GM18499 (cell line): Measurements from ENCODE around the gene WDR72.
"Not testable (repeated sequence)": the region's sequence is repeated elsewhere in the genome, so short reads cannot be mapped to it uniquely, and the experiment has no call there.

Source experiments
- ATAC-seq: cut with Tn5 transposase; IDR thresholded peaks from one replicate; pipeline ENCODE4 v1.9.1; 2021; ENCODE audit warnings: moderate number of reproducible peaks; ENCODE audit not compliant: insufficient read depth, unreplicated experiment

The WDR72 gene

GRCh38 chr15:53540626-53541300, 218.7 kb downstream of the WDR72 start:
- ATAC-seq = not testable (repeated sequence)

GRCh38 chr15:53539878-53540277, 219.6 kb downstream of the WDR72 start:
- ATAC-seq = no peak

- ATAC-seq = no peak
These were observed 222.9 kb downstream of the WDR72 start for GRCh38 chr15:53536479-53537120.

GRCh38 chr15:53535886-53536285, 223.6 kb downstream of the WDR72 start:
- no peak for ATAC-seq

DNA sequence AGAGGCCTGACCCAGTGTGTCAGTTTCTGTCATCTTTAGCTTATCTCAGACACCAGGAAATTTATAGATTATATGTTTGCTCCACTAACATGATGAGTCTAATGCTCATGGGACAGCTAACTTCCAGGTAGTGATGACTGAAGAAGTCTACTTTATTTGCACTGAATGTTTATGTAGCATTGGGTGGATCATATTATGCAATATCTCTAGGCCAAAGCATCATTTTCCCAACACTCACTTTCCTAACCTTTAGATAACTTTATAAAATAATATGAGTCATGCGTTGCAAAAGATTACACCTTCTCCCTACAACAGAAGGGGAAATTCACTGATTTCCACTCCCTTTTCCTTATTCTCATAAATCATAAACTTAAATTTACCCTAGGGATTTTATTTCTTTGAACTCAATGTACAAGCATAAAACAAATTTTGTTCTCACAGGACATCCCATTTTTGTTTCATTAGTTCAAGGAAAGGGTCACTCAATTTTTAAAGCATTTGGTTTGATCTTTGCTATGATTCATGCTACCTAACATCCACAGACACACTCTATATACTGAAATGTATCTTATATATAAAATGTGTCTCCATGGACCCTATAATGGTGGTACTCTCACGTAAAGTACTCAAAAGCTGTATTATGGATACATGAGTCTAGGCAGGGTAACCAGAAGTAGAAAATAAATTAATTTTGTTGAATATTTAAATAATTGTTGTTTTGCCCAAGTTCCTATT, 225.2 kb downstream of the WDR72 start:
- ATAC-seq = no peak

- ATAC-seq = no peak
These were observed 228.7 kb downstream of the WDR72 start for GRCh38 chr15:53530761-53531160.

- ATAC-seq = no peak
These were observed 231.5 kb downstream of the WDR72 start for GRCh38 chr15:53527996-53528395.

- no peak for ATAC-seq
These were observed 233.6 kb downstream of the WDR72 start for GRCh38 chr15:53525894-53526293.

DNA sequence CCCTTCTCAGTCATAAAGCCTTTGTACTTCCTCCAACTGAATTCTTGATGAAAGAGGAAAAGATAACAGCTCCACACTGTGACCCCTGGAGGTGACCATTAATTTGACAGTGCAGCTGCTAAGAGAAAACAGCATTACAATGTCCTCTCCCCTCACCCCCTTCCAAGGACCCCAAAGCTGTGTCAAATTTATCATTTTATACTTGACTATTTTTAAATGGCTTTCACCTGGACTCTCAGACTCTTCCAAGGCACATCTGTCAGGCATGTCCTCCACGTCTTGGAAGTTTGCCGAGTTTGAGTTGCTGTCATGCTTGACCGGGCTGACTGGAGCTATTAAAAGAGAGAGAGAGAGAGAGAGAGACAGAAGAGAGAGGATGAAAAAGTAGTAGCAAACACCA, 236.5 kb downstream of the WDR72 start:
- no peak for ATAC-seq

DNA sequence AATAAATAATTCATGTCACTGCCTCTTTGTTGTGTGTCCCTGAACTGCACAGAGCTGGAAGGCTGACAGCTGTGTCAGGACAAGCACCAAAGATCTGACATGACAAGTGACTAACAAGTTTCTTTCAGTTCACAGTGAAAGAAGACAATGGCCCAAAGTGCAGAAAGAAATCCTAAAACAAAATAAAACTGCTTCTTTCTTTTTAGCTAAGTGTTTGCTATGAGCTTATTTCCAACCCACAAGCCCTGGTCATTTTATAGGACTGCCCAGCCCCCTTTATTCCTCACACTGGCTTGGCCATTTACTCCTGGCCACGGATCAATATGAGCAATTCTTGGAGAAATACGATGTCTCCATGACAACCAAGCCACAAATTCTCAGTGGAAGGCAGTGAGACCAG, 238.5 kb downstream of the WDR72 start:
- no peak for ATAC-seq

- ATAC-seq = no peak
These were observed 246.0 kb downstream of the WDR72 start for GRCh38 chr15:53513431-53513830.

DNA sequence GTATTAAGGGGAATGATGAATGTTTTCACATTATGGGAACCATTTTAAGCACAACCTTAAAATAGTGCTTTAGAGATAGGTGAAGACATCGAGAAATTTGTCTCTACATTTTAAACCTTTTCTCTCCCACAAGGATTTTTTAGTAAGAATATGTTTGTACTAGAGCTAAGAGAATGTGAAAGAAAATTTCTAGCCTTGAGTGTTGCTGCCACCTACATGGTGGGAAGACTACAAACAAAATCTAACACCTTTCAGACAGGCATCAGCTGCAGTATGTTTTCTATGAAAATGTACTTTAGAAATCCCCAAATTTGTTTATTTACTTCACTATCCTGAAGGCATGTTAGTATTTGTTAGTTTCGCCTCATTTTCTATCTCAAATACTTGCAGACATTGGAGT, 247.4 kb downstream of the WDR72 start:
- ATAC-seq = no peak

GRCh38 chr15:53511175-53511574, 248.3 kb downstream of the WDR72 start:
- no peak for ATAC-seq

- no peak for ATAC-seq
These were observed 253.1 kb downstream of the WDR72 start for GRCh38 chr15:53506370-53506769.

- no peak for ATAC-seq
These were observed 260.5 kb downstream of the WDR72 start for GRCh38 chr15:53498996-53499395.

DNA sequence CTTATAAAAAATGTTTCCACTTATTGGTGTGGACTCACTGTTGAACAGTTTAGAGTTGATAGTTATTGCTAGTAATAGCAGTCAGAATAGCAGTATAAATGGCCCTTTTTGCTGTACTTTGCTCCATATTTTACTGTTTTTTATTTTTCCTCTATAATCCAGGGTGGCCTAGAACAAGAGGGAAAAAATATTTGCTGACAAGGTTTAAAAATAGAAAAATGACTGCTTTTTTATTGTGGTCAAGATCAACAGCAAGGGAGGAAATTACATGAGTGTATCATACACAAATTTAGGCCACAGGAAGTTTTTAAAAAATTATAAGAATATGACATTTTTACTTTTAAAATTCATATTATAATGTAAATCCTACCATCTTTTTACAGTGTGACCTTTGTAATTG, 269.1 kb downstream of the WDR72 start:
- no peak for ATAC-seq

DNA sequence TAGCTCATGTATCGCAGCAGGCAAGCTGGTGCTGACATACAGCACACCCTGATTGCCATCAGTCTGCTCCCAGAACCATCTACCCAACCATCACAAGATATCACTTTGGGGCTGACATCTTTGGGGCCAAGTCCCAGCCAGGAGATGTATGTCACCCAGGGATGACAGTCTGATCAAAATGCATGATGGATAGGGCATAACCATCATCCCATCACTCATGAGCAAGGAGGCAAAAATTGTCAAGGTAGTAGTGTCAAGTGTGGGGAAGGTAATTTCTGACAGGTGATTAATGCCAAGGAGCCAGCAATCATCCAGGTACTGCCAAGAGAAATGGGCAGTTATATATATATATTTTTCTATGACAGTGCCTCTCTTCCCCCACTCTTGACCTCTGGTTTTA, 277.4 kb downstream of the WDR72 start:
- ATAC-seq = no peak

- no peak for ATAC-seq
These were observed 281.3 kb downstream of the WDR72 start for GRCh38 chr15:53477981-53478766.

GRCh38 chr15:53473886-53474285, 285.6 kb downstream of the WDR72 start:
- ATAC-seq = no peak

DNA sequence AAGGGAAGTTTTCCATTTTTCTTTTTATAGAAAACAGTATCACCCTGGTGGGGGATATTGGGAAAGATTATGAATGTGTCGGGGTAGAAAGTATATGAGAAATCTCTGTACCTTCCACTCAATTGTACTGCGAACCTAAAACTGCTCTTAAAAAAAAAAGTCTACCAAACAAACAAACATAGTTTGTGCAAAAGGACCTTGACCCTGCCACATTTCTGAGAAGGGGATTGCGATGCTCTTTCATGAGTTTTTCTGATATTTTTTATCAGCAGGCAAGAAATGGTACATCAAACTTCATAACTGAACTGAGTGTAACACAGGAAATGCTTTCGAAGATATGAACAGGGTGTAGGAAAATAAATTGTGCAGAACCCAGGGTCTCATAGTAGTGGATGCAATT, 286.0 kb downstream of the WDR72 start:
- ATAC-seq = no peak

DNA sequence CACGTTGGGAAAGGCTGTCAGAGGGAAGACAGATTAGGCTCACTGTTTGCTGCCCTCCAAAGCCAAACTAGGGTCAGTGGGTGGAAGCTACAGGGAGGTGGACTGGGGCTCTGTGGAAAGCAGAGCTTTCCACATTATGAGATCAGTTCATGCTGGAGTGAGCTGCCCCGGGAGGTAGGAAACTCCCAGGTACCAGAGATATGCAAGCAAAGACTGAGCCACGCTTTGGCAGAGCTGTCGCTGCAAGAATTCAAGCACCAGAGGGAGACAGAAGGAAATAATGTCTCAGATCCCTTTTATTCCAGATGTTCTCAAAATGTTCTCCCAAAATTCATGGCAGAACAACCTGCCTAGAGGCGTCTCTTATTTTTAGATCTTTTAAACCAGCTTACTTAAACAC, 286.6 kb downstream of the WDR72 start:
- no peak for ATAC-seq
